Measurements from ENCODE around the gene TBCD.
A peak's percentile ranks its signal among the peaks of the same experiment; 100 is the strongest.

TBCD gene

DNA sequence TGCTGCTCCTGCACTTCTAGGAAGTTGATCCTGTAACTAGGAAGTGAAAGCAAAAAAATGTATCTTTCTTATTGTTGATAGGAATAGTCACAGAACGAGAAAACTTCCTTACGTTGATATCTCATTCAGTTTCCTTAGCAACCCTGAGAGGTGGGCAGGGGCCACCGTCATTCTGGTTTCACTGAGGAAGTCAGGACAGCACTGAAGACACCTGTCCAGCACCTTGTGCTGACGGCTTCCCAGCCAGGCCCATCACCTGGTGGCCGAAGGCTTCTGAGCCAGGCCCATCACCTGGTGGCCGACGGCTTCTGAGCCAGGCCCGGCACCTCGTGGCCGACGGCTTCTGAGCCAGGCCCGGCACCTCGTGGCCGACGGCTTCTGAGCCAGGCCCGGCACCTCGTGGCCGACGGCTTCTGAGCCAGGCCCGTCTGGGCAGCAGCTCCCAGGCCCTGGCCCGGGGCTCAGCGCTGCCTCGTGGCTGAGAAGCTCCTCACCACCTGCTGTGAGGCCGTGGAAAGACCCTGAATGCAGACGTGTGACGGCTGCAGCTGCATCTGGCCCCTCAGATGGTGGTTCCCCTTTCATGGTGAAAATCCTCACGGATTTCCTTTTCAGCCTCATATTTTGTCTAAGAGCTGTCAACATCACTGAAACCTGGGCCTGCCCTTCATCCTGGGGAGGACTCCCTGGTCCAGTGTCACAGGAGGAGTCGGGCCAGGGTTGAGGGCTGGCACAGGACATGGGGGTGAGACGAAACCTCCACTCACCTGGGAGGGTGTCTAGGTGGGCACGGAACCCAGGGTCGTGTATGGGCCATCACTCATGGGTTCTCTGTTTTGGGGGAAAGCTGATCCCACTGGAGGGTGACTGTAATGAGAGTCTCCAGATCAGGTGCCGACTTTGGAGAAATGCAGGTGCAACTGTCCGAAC is 121.0 kb downstream of the TBCD start:
- no peak for DNase-seq

DNA sequence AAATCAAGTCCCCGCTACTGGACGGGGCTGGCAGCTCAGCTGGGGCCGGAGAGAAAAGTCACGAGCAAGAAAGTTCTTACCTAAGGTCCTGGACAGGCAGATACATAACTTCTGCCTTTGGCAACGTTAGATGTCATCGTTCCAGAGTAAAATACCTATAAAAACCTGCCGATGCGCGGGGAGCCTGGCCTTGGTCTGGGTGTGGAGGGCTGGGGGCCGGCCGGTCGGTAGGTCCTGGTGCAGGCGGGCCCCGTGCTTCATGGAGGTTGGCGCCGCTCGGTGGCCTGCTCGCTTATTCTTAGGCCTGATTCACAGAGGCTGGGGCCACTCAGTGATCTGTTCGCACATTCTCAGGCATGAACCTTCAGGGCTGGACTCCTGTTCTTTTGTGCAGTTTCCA is 121.7 kb downstream of the TBCD start:
- no peak for DNase-seq

- DNase-seq: no peak
Measured at GRCh38 chr17:82874011-82874835, 122.4 kb downstream of the TBCD start.

- peak; percentile 93 for DNase-seq
Measured at GRCh38 chr17:82875407-82875856, 123.6 kb downstream of the TBCD start.

DNA sequence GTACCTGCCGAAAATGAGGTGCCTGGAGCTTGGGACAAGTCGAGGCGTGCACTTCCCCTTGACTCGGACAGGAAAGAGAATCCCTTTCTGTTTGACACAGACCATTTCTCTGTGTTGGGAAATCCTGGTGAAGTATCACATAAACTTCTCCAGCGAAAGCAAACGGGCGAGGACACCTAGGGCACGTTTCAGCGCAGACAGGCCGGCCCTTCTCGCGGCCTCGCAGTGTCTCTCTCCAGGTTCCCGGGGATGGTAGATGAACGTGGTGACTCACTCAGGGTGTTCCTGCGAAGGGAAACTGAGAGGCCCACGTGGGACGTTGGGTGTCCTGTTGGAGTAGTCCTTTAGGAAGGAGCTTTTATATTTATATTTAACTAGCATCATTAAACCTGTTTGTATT is 124.3 kb downstream of the TBCD start:
- peak; percentile 81 for DNase-seq

- peak; percentile 94 for DNase-seq
Measured at GRCh38 chr17:82876602-82877379, 124.9 kb downstream of the TBCD start.

DNA sequence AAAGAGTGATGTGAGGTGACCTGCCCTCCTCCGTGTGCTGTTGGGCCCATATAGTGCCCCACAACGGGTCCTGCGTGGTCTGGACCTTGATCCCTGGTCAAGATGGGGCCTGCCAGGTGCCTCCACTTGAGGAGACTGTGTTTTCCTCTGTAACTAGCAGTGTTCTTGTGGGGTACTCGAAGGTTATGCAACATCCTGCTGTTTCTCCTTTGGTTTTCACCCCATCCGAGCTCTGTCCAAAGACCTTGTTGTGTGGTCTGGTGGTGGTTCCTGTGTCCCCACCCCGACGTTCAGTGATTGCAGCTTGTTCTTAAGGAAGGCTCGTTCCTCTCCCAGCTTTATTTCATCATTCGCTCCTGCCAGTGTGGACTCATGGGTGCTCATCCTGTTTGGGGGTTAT is 126.7 kb downstream of the TBCD start:
- no peak for DNase-seq

DNA sequence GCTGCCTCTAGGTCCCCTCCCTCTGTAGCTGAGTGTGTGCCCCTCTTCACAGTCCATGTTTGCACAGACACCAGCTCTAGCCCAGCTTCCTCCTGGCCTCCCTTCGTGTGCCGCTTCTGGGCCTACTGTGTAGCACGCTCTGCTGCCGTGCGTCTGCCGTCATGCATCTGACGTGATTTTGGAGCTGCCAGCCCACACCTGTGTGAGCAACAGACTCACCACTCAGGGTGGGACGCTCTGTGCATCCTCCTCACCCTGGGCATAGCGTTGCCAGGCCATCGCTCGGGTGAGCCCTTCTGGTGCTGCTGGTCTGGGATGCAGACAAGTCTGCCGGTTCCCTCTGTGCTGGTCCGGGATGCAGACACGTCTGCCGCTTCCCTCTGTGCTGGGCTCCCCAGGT is 127.4 kb downstream of the TBCD start:
- DNase-seq: no peak

DNA sequence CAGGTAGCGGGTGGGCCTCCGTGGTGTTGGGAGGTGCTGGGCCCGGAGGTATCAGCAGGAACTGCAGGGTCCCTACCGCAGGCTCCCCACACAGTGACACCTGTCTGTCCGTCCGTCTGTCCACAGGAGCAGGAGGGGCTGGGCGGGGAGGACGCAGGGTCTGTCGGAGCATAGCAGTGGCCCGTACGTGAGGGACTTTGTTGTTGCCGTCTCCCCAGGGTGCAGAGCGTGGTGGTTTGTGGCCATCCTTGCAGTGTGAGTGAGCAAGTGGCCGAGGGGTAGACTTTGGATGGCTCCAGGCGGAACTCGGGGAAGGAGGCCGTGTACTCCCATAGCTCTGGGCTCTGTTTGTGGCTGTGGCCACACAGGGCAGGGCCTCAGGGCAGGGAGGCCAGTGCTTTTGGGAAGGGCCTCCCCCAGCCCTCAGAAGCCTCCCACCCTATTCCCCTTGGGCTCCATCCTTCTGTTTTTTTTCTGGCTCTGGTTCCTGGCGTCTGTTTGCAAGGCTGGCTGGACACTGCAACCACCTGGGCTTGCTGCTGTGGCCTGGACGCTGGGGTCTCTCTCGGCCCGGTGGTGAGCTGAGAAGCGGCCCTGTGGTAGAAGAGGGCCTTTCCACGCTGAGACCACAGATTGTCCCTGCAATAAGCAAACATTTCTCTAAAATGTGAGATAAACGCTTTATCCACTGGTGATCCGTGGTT is 128.9 kb downstream of the TBCD start:
- DNase-seq: no peak

GRCh38 chr17:82881324-82881823 is 129.5 kb downstream of the TBCD start:
- no peak for DNase-seq

- DNase-seq: no peak
Measured at GRCh38 chr17:82881900-82882714, 130.2 kb downstream of the TBCD start.

- DNase-seq: no peak
Measured at GRCh38 chr17:82882715-82883418, 131.0 kb downstream of the TBCD start.

DNA sequence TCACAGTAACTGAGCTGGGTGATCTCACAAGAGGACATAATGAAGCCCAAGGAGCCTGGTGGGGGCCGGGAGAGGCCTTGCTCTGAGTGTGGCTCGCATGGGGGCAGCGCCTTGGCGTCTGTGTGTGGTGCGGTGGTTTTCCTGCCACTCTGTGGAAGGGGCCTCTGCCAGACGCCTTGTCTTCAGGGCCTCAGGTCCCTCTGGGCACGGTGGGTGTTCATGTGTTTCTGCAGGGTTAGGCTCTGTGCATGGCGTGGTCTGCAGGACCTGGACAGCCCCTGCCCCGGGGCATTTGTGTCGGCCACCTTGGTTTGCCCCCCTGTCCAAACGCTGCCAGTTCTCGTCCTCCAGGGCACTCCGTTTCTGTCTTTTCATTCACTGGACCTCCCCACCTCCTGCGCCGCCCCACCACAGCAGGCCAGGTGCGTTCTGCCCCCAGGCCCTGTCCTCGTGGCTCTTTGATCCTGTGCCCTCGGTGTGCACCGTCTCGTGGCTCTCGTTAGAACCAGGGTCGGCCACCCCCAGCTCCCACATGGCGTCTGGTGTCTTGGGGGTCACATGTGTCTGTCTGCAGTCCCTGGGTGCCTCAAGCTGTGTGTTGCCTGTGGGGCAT is 131.7 kb downstream of the TBCD start:
- no peak for DNase-seq

GRCh38 chr17:82884341-82884969 is 132.6 kb downstream of the TBCD start:
- no peak for DNase-seq

DNA sequence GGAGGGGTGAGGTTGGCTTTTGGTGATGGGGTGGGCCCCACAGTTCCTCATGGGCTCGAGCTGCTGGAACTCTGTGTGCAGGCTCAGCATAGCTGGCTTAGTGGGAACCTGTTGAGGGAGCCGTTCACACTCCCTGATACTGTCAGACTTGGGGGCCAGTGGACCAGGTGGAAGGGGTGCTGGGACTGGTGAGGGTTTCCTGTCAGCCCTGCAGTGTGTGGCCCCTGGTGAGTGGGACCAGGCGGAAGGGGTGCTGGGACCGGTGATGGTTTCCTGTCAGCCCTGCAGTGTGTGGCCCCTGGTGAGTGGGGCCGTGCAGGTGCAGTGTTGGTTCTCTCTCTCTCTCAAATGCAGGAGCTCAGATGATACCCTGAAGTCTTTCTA is 133.1 kb downstream of the TBCD start:
- no peak for DNase-seq

DNA sequence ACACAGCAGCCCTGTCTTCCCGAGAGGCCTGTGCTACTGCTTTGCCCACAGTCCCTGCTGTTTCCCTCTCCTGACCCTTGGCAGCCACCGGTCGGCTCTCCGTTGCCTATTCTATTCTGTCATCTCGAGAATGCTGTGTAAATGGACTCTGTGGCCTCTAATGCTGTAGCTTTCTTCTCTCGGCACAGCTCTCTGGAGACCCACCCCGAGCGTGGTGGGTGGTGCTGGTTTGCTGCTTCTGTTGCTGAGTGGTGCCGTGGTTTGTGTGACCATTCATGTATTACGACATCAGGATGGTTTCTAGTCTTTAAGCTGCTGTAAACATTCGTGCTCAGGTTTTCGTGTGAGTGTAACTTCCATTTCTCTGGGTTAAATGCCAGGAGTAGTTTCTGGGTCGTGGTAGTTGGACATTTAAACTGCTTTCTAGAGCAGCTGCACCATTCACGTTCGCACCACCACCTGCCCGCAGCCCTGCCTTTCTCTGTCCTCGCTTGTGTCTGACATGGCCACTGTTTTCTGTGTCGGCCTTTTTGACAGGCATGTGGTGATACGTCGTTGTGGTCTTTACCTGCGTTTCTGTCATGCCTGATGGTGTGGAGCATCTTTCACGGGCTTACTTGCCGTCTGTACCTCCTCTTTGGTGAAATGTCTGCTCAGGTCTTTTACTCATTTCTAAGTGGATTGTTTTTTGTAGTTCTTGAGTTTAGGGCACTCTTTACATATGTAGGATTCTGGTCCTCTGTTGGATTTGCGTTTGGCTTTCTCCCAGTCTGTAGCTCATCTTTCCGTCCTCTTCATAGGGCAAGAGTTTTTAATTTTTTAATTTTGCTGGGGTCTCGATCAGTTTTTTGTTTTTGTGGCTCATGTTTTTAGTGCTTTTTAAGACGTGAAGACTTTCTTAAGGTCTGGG is 135.6 kb downstream of the TBCD start:
- no peak for DNase-seq

DNA sequence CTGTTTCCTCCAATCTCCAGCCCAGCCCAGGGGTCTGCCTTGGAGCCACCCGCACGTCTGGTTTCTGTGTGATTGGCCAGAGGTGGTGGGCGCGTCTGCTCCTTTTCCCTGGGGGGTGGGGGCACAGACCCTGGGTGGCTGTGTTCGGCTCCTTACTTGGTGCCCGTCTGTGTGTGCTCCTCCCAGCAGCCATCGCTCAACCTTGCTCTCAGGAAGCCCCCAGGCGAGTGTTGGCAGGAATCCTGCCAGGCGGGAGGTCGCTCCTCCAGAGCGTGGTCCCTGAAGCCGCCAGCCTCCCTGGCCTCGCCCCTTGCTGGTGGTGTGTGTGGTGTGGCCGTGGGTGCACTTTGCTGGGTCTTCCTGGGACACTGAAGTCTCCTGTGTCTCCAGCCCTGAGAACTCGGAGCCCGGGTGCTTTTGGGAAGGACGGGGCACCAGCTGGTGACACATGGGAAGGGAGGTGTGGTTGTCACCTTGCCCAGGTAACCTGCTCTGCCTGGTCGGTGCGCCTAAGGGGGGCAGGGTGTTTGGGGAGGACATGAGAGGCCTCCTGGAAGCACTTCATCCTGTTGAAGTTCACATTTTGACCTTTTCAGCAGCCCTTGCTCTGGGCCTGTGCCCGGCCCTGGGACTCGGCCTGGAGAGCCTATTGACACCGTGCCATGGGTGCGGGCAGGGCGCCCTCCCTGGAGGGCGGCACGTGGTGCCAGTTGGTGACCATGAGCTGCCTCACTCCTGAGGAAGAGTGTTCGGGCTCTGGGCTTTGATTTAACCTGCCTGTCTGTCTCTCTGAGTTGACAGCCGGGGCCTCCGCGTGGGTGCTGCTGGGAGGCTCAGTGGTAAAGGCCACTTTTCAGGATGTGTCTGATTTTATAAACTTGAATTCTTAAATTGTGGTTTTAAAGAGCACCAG is 137.0 kb downstream of the TBCD start:
- no peak for DNase-seq

All from islet precursor cell (in vitro differentiated cells).